T-cell (primary cell): ENCODE results near the gene VMO1. TPM values are rescaled to one million over a fixed set of nuclear protein-coding genes. Genes with fewer than 3 reads are reported as not detected.

Source experiments
- ATAC-seq, 4 experiments: fragments of 200-7000 bp in 3 of 4; fragments of 150-1000 bp in 1 of 4; cut with Tn5 transposase; replicated peaks in 1 of 4; 1 replicate in 3 of 4; 2 replicates in 1 of 4; pipeline ENCODE4 v1.10.0; 2021; ENCODE audit warnings: moderate library complexity in 3 of 4, mild to moderate bottlenecking in 2 of 4, moderate number of reproducible peaks in 1 of 4
- CTCF ChIA-PET, 2 donors: fragments of 300-600 bp; sonication (Branson Sonifier 250); formaldehyde crosslinking; loops; one replicate each; lab custom pipeline; 2022; ENCODE audit warnings: antibody characterized with exemption in 2 of 2; lab: Charles Lee
- POLR2A ChIA-PET, 2 donors: fragments of 300-600 bp; sonication (Branson Sonifier 250); formaldehyde crosslinking; loops; one replicate each; lab custom pipeline; 2022; ENCODE audit warnings: antibody characterized with exemption in 2 of 2; lab: Charles Lee
- DNase-seq, 35 experiments: peaks; one replicate each; pipeline versions ENCODE4 v3.0.0 to v3.0.0-alpha.2; 2013 to 2023
- H3K27ac ChIP-seq: one replicate; pipeline ENCODE4 v1.5.1; 2013; ENCODE audit warnings: low read length
- H3K27me3 ChIP-seq, 2 experiments: replicated peaks in 1 of 2; 1 replicate in 1 of 2; 2 replicates in 1 of 2; pipeline versions ENCODE4 v1.6.1 to v1.7.0; 2013; ENCODE audit warnings: low read length in 1 of 2, mixed read lengths in 1 of 2; ENCODE audit not compliant: control insufficient read depth in 2 of 2, insufficient read depth in 2 of 2; ENCODE audit errors: extremely low read depth in 1 of 2
- H3K36me3 ChIP-seq, 2 donors: 1 replicate in 1 of 2; 2 replicates in 1 of 2; pipeline versions ENCODE4 v1.6.1 to v1.7.0; 2013; ENCODE audit warnings: low read length in 1 of 2; ENCODE audit not compliant: control insufficient read depth in 2 of 2, insufficient read depth in 1 of 2; ENCODE audit errors: extremely low read depth in 1 of 2
- H3K4me1 ChIP-seq, 2 experiments: 1 replicate in 1 of 2; 2 replicates in 1 of 2; pipeline versions ENCODE4 v1.6.1 to v1.7.0; 2013; ENCODE audit warnings: low read length in 2 of 2, mixed read lengths in 1 of 2; ENCODE audit not compliant: insufficient read depth in 2 of 2, control insufficient read depth in 1 of 2; ENCODE audit errors: extremely low read depth in 1 of 2
- H3K4me3 ChIP-seq, 2 donors: 1 replicate in 1 of 2; 2 replicates in 1 of 2; pipeline versions ENCODE4 v1.5.1 to v1.7.0; 2013; ENCODE audit warnings: mild to moderate bottlenecking in 2 of 2, low read length in 1 of 2, moderate library complexity in 1 of 2; ENCODE audit not compliant: control insufficient read depth in 1 of 2; ENCODE audit errors: extremely low read depth in 1 of 2
- H3K9me3 ChIP-seq: 2 replicates; pipeline ENCODE4 v1.7.0; 2013
- H3K27ac Mint-ChIP-seq, 2 donors: one replicate each; pipeline ENCODE4 v1.8.0; 2020 to 2021; ENCODE audit warnings: mild to moderate bottlenecking in 2 of 2, mixed read lengths in 2 of 2
- H3K27me3 Mint-ChIP-seq, 2 donors: one replicate each; pipeline ENCODE4 v1.8.0; 2021 to 2022; ENCODE audit warnings: mixed read lengths in 2 of 2
- H3K36me3 Mint-ChIP-seq: one replicate; pipeline ENCODE4 v1.8.0; 2021; ENCODE audit warnings: mixed read lengths
- H3K4me1 Mint-ChIP-seq, 3 donors: one replicate each; pipeline ENCODE4 v1.8.0; 2020 to 2022; ENCODE audit warnings: mixed read lengths in 3 of 3, mild to moderate bottlenecking in 1 of 3
- H3K4me3 Mint-ChIP-seq, 3 donors: one replicate each; pipeline ENCODE4 v1.8.0; 2020 to 2022; ENCODE audit warnings: mild to moderate bottlenecking in 3 of 3, mixed read lengths in 3 of 3, moderate library complexity in 3 of 3
- H3K9me3 Mint-ChIP-seq, 3 donors: one replicate each; pipeline ENCODE4 v1.8.0; 2020 to 2022; ENCODE audit warnings: mixed read lengths in 3 of 3
- WGBS: methylation state at CpG from one replicate; pipeline ENCODE4 v1.1.5; 2013; ENCODE audit warnings: missing lambda C conversion rate; ENCODE audit not compliant: insufficient coverage; 5-methylcytosine and 5-hydroxymethylcytosine counted together
- total RNA-seq, 35 experiments: library from RNA in 6 of 35; stranded (reverse) in 6 of 35; fragments of 120-200 nt in 1 of 35; gene quantifications; one replicate each; pipeline versions ENCODE4 v1.2.1 to v1.2.4 and lab custom pipeline; 2013 to 2026

VMO1 gene
- total RNA-seq, 5 donors from 2014 or later (not counting 1 experiment from before 2014, with no cell fraction given) = 0.38 to 0.82 (median 0.59) TPM; not detected in 1

DNA sequence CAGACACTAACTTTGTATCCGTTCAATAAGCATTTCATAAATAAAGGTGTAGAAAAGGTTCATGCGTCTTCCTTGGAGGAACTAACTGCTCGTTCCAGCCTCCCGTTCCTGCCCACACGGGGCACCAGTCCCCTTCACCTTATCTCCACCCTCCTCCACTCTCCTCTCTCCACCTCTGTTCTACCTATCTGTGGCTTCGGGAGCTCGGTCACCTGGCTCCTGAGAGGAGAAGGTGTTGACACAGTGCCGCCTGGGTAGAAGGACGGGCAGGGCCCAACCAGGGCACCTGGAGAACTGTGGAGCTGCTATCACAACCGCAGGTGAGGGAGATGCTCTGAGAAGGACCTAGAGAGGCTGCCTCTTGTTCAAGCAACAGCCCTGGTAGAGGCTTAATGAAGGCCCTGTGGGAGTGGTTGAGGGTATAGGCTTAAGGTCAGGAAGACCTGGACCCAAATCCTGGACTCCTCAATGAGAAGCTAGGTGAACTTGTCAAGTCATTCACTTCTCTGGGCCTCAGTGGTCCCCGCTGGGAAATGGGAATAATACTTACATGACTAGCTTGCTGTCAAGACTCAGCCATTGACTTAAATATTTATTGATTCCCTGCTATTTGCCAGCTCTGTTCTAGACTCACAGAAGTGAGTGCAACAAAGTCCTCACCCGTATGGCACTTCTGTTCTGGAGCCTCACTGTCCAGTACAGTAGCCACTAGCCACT is 37.4 kb upstream of the VMO1 start:
- H3K36me3 ChIP-seq = no peaks in the 10 kb centered on the region
- CTCF ChIA-PET = interaction anchor here in 1 of 2 donors (0.7 kb wide), 1 partner anchor 24 kb away, joined by 3 read pairs; no protein-coding TSS in a partner anchor
- peaks cover 8% of the 10 kb centered on the region for H3K36me3 Mint-ChIP-seq

DNA sequence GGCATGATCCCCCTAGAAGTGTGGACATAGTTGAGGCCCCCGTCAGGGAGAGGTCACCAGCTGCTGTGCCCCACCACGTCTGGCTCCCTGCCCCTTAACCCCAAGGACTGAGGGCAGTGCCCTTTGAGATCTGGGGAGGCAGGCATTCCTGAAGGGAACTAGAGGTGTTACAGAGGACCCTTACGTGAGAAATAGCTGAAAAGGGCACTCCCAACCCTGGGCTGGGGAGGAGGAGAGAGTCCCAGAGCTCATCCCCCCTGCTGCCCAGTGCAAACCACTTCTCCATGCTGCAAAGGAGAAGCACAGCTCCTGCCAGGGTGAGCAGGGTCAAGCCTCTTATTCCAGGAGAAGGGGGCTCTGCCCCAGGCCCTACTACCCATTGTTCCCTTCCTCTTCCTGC is 36.7 kb upstream of the VMO1 start:
- Mint-ChIP-seq H3K36me3 (peaks cover 8% of the 10 kb centered on the region), H3K4me3 (no peak overlapping the region), H3K27ac (no peak overlapping the region), H3K4me1 (no peaks in the 10 kb centered on the region), H3K27me3 (no peaks in the 10 kb centered on the region), H3K9me3 (no peaks in the 10 kb centered on the region)
- ChIA-PET POLR2A (no interaction called here), CTCF (no interaction called here)
- no peak overlapping the region for H3K27ac ChIP-seq
- ATAC-seq = no peak
- no peaks in the 10 kb centered on the region for H3K4me1 ChIP-seq
- no peaks in the 10 kb centered on the region for H3K36me3 ChIP-seq
- DNase-seq = no peak
- H3K4me3 ChIP-seq = no peak overlapping the region
- H3K9me3 ChIP-seq = no peaks in the 10 kb centered on the region
- H3K27me3 ChIP-seq = peaks cover 0 to 3% of the 10 kb centered on the region in 2 experiments
- WGBS = no CpG with 5 or more reads among the region's 3 CpGs

More for the DNA sequence above, 37.4 kb upstream of the VMO1 start:
- no peak overlapping the region for H3K4me3 Mint-ChIP-seq
- Histone ChIP-seq H3K4me3 (no peak overlapping the region), H3K27me3 (peaks cover 0 to 3% of the 10 kb centered on the region in 2 experiments), H3K9me3 (no peaks in the 10 kb centered on the region), H3K4me1 (no peaks in the 10 kb centered on the region), H3K27ac (no peak overlapping the region)
- H3K4me1 Mint-ChIP-seq = no peaks in the 10 kb centered on the region
- POLR2A ChIA-PET = interaction anchor here in 1 of 2 donors (0.7 kb wide), 1 partner anchor 130 kb away, joined by 4 read pairs; no protein-coding TSS in a partner anchor
- no peaks in the 10 kb centered on the region for H3K9me3 Mint-ChIP-seq
- H3K27ac Mint-ChIP-seq = no peak overlapping the region
- no peak for DNase-seq
- WGBS = 73% methylated on average over 9 of the region's 12 CpGs
- no peaks in the 10 kb centered on the region for H3K27me3 Mint-ChIP-seq
- no peak for ATAC-seq

GRCh38 chr17:4818276-4818675 is 32.1 kb upstream of the VMO1 start:
- H3K36me3 Mint-ChIP-seq = peaks cover 19% of the 10 kb centered on the region
- CTCF ChIA-PET = no interaction called here
- H3K4me3 Mint-ChIP-seq = no peak overlapping the region
- no peak overlapping the region for H3K4me3 ChIP-seq
- peaks cover 0 to 9% of the 10 kb centered on the region in 2 donors for H3K36me3 ChIP-seq
- WGBS = 94% methylated on average over 8 of the region's 12 CpGs
- peaks cover 0 to 4% of the 10 kb centered on the region in 2 experiments for H3K27me3 ChIP-seq
- no peak overlapping the region for H3K27ac Mint-ChIP-seq
- no peak overlapping the region for H3K27ac ChIP-seq
- H3K4me1 Mint-ChIP-seq = no peaks in the 10 kb centered on the region
- DNase-seq (no peak), ATAC-seq (no peak)
- no peaks in the 10 kb centered on the region for H3K9me3 Mint-ChIP-seq
- no peaks in the 10 kb centered on the region for H3K9me3 ChIP-seq
- no peaks in the 10 kb centered on the region for H3K4me1 ChIP-seq
- no peaks in the 10 kb centered on the region for H3K27me3 Mint-ChIP-seq
- POLR2A ChIA-PET = no interaction called here

DNA sequence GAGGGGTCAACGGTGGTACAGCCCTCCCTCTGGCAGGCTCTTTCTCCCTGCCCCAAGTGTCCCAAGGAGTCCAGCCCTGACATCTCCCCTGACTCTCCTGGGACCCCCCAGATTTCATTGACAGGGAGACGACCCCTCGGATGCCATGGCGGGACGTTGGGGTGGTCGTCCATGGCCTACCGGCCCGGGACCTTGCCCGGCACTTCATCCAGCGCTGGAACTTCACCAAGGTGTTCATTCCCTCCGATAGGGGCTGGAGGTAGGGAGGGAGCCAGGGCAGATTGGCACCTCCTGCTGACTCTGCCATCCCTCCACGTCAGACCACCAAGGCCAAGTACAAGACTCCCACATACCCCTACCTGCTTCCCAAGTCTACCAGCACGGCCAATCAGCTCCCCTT is 30.7 kb upstream of the VMO1 start:
- Histone ChIP-seq H3K4me1 (no peaks in the 10 kb centered on the region), H3K27me3 (peaks cover 0 to 4% of the 10 kb centered on the region in 2 experiments), H3K36me3 (peaks cover 0 to 9% of the 10 kb centered on the region in 2 donors), H3K4me3 (no peak overlapping the region), H3K27ac (no peak overlapping the region), H3K9me3 (no peaks in the 10 kb centered on the region)
- CTCF ChIA-PET = no interaction called here
- Mint-ChIP-seq H3K36me3 (peaks cover 19% of the 10 kb centered on the region), H3K9me3 (no peaks in the 10 kb centered on the region), H3K4me3 (no peak overlapping the region), H3K27me3 (no peaks in the 10 kb centered on the region), H3K4me1 (no peaks in the 10 kb centered on the region), H3K27ac (no peak overlapping the region)
- 65% methylated on average over 2 of the region's 13 CpGs for WGBS
- no peak for ATAC-seq
- no peak for DNase-seq
- POLR2A ChIA-PET = no interaction called here

DNA sequence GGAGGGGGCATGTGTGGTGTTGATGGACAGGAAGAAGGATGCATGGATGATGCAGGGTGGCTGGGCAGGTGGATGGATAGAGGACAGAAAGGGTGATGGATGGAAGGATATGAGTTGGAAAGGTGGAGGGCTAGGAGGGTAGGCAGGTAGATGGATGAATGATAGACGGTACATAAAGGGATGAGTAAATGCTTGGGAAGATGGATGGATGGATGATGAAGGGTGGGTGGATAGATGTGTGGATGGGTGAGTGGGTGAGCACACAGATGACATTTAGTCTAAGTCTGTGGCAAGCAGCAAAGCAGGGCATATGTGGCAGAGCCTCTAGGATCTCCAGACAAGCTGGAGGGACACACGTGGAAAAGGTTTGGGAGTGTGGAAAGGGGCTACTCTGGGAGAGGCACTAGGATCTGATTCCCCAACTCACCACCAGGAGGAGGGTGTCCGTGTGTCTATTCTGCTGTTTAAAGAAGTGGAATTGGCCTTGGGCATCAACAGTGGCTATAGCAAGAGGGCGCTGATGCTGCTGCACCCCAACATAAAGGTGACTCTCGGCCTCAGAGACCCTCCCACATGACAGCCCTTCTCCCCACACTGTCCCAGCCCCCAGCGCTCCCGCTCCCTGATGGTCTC is 29.0 kb upstream of the VMO1 start:
- DNase-seq (no peak), ATAC-seq (no peak)
- WGBS = 91% methylated on average over 5 of the region's 7 CpGs
- ChIA-PET CTCF (no interaction called here), POLR2A (no interaction called here)
- Mint-ChIP-seq H3K36me3 (peaks cover 22% of the 10 kb centered on the region), H3K9me3 (no peaks in the 10 kb centered on the region), H3K4me3 (no peak overlapping the region), H3K27me3 (no peaks in the 10 kb centered on the region), H3K4me1 (no peaks in the 10 kb centered on the region), H3K27ac (no peak overlapping the region)
- no peak overlapping the region for H3K4me3 ChIP-seq
- H3K9me3 ChIP-seq = no peaks in the 10 kb centered on the region
- no peak overlapping the region for H3K27ac ChIP-seq
- peaks cover 0 to 4% of the 10 kb centered on the region in 2 experiments for H3K27me3 ChIP-seq
- no peaks in the 10 kb centered on the region for H3K4me1 ChIP-seq
- peaks cover 7 to 9% of the 10 kb centered on the region in 2 donors for H3K36me3 ChIP-seq

GRCh38 chr17:4812690-4813089 is 26.5 kb upstream of the VMO1 start:
- Histone ChIP-seq H3K27ac (no peak overlapping the region), H3K36me3 (peaks cover 9 to 13% of the 10 kb centered on the region in 2 donors), H3K9me3 (no peaks in the 10 kb centered on the region), H3K27me3 (peaks cover 0 to 4% of the 10 kb centered on the region in 2 experiments), H3K4me1 (peaks cover 0 to 8% of the 10 kb centered on the region in 2 experiments), H3K4me3 (no peak overlapping the region)
- peaks cover 0 to 12% (median 5%) of the 10 kb centered on the region in 3 donors for H3K4me1 Mint-ChIP-seq
- no peak for DNase-seq
- H3K36me3 Mint-ChIP-seq = peaks cover 26% of the 10 kb centered on the region
- no peak overlapping the region for H3K4me3 Mint-ChIP-seq
- H3K27ac Mint-ChIP-seq = no peak overlapping the region
- ChIA-PET CTCF (interaction anchor here in 1 of 2 donors (0.7 kb wide), 1 partner anchor 1117 kb away, joined by 5 read pairs; no protein-coding TSS in a partner anchor), POLR2A (no interaction called here)
- WGBS = 100% methylated on average over 5 of the region's 7 CpGs
- no peaks in the 10 kb centered on the region for H3K27me3 Mint-ChIP-seq
- no peaks in the 10 kb centered on the region for H3K9me3 Mint-ChIP-seq
- ATAC-seq = no peak
